ELF-1 (cell line): ENCODE measurements around the gene GPATCH1.
"Not testable (repeated sequence)": the region's sequence is repeated elsewhere in the genome, so short reads cannot be mapped to it uniquely, and the experiment has no call there.

Source experiments
- DNase-seq: peaks from one replicate; pipeline ENCODE4 v3.0.0-alpha.2; 2016; ENCODE audit warnings: low read depth, low spot score

The GPATCH1 gene

DNA sequence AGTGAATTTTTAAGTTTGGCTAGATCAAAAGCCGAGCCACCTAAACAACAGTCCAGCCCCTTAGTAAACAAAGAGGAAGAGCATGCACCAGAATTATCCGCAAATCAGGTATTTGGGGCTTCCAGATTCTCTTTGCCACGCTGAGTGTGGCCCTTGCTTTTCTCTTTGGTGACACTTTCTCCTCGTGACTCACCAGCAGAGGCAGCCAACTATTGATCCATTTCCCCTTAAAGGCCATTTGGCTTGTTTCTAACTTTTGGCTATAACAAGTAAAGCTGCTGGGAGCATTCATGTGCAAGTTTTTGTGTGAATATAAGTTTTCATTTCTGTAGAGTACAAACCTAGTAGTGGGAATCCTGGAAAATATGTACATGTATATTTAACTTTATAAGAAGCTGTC lies 33.3 kb downstream of the GPATCH1 start:
- DNase-seq = no peak

DNA sequence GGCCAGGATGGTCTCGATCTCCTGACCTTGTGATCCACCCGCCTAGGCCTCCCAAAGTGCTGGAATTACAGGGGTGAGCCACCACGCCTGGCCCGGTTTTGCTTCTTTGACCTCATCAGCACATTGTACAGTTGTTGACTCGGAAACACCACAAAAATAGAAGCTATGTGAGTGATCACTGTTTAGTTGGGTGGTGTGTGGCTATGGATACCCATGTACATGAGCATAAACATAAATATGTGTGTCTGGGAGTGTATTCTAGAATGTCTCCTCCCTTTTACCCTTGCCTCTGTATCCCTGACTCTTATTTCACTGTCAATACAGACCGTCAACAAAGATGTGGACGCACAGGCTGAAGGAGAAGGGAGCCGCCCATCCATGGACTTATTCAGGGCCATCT lies 36.5 kb downstream of the GPATCH1 start:
- DNase-seq = no peak

DNA sequence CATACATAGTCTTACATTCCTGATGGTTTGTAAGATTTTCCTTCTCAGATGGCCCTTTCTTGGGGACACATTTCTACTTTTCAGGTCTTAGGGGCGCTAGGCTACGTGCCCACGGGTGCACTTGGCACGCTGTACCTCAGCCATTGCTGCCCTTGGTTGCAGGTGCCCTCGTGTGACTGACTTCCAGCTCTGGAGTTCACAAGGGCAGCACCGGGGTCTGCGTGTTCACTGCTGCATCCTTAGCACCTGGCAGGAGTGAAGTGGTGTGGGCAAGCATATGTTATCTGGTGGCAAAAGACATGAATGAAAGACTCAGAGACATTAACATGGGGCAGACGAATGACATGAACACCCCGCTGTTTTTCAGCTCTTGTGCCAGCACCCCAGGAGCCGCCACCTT lies 37.7 kb downstream of the GPATCH1 start:
- DNase-seq = no peak

DNA sequence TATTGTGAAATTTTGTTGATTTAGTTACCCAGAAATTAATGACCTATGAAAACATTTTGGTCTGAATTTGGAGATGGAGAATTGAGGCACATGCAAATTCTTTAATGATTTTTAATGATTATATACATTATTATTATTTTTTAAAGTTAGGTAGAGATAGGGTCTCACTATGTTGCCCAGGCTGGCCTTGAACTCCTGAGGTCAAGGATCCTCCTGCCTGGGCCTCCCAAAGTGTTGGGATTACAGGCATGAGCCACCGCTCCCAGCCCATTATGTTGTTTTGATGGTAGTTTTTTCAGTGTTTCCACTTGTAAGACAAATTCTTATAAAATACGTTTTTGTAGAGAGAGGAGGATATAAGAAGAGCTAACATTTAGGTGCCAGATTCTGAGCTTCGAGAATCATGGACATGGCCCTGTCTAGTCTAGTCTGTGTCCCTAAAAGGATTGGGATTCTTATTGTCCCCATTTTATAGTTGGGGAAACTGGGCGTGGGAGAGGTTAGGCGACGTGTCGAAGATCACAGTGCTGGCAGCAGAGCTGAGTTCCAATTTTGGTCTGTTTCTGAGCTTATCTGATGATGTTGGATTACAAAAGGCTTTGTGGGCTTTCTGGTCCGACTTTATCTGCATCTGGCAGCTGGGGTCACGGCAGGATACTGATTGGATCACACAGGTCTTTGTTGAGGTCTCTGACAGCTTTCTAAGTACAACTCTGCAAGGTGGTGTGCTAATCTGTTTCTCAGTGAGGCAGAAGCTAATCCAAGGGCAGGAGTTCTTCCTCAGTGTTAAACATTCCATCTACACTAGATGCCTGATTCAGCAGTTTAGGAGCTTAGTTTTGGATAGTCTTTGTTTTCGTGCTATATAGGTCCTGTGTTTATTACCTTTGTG lies 43.5 kb downstream of the GPATCH1 start:
- DNase-seq = peak; percentile 72

DNA sequence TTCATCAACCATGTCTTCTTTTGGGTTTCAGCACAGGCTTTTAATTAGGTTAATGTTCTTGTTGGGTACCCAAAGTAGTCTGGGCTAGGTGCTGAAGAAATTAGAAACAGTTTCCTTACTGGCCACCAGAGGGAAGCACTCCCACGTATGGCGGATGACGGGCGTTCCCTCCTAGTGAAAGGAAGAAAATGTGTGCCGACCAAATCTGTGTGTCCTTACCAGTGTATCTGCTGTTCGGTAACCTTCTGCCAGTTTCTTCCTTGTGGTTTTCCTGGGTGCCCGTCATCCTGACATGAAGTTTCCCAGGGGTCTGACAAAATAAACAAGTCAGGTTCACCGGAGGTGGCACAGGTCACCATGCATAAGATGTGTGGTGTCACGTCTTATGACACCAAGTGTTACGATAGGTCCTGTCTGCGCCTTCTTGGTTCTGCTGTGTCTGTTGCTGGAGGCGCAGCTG lies 45.0 kb downstream of the GPATCH1 start:
- DNase-seq = peak; percentile 50

DNA sequence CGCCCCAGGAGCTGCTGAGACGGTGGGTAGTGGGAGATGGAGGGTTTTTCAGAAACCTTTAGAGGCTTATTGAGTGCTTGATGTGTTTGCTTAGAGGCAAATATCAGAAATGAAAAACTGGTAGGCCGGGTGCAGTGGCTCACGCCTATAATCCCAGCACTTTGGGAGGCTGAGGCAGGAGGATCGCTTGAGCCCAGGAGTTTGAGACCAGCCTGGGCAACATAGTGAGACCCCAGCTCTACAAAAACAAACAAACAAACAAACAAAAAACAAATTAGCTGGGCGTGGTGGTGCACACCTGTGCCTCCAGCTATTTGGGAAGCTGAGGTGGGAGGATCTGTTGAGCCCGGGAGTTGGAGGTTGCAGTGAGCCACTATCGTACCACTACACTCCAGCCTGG lies 45.7 kb downstream of the GPATCH1 start:
- DNase-seq = not testable (repeated sequence)

DNA sequence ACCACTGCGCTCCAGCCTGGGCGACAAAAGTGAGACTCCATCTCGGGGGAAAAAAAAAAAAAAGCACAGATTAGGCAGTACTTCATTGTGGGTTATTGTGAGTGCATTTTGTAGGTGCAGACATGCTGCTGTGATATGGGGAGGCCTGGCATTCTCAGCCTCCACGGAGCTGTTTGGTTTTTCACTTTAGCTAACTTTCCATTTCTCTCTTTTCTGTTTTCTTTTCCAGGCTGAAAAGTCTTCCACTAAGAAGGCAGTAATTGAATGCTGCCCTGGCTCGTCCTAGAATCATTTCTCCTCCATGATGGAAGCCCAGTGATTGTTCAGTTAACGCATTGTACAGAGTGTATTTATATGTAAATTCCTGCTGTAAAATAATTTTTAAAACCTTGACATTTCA lies 48.9 kb downstream of the GPATCH1 start:
- DNase-seq = no peak

DNA sequence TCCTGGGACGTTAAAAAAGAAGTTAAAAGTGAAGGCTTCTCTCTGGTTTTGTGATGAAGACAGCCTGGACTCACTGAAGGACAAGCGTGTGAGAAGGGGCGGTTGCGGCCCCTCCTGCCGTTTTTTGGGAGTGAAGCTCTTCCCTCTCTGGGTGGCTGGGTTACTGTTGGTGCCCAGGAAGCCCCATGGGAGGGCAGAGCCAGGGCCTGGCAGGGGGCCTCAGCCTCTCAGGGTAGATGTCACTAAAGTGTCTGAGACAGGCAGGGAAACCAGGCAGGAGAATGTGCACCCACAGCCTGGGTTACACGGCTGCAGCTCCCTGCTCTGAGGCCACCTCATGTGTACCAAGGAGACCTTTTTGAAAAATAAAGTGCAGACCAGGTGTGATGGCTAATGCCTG lies 49.5 kb downstream of the GPATCH1 start:
- no peak for DNase-seq

DNA sequence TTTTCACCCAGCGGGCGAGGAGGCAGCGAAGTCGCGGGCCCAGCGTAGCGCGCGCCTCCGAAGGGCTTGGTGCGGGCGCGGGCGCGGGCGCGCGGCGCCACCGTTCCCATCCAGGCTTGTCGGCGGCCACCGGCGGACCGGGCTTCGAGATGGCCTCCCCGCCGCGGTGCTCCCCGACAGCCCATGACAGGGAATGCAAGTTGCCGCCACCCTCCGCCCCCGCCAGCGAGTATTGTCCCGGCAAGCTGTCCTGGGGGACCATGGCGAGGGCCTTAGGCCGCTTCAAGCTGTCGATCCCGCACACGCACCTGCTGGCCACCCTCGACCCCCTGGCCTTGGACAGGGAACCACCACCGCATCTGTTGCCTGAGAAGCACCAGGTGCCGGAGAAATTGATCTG lies 51.0 kb downstream of the GPATCH1 start, which contains the start of gene WDR88:
Gene WDR88, plus strand, starts transcription at position 94 of the 400 bp plus-strand sequence. Its CDS starts 56 bp downstream, at position 150.
- DNase-seq = no peak

DNA sequence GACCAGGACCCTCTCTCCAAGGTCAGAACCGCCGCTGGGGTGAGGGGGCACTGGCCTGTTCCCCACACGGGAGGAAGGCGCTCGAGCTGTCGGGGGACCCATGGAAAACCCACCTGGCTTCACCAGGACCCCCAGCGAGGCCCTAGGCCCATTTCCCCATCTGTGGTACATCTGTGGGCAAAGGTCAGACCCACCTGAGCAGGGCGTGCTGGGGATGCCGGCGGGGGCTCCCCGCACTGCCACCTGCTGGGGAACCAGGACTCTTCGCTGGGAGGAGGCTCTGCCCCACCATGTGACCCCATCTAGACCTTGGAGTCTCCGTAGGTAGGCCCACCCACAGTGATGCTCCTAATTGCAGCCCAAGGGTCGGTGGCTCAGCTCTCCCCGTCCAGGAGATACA lies 51.4 kb downstream of the GPATCH1 start:
- DNase-seq = peak; percentile 51

DNA sequence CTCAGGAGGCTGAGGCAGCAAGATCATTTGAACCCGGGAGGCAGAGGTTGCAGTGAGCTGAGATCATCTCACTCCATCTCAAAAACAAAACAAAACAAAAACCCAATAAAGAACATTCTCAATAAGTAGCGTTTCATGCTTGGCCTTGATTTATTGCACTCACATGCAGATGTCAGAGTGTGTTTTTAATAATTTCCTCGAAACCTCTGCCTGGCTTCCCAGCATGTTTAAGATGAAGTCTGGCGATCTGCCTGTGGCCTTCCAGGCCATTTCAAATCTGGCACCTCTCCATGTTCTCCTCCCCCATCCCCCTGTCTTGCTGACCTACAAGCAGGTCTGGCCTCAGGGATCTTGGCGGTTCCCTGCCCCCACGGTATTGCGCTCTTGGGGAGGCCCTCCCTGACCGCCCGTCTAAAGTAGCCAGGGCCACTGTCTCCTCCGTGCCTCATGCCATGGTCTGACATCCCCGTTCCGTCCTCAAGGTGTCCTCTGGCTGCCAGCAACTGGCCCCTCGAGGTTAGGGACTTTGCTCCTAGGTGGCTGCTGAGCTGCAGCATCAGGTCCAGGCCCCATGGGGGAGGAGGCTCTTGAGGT lies 52.6 kb downstream of the GPATCH1 start:
- DNase-seq = peak; percentile 58

DNA sequence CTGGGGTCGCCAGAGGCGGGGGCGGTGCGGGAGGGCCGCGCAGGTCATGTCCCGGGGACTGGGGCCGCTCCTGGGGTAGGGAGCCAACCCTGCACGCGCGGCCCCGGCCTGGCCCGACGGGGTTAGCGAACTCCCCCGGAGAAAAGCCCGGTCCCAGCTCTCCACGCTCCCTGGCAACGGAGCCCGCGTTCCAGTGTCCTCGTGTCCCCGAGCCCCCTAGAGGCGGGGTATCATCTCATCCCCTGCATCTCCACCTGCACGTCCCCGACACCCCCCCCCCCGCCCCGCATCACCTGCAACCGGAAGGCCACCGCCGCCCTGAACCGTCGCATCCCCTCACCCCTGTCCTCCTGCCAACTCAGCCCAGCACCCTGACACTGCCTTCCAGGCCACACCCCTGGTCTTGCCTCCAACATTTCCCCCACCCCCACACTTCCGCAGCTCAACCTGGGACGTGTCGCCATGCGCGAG lies 53.6 kb downstream of the GPATCH1 start:
- no peak for DNase-seq

DNA sequence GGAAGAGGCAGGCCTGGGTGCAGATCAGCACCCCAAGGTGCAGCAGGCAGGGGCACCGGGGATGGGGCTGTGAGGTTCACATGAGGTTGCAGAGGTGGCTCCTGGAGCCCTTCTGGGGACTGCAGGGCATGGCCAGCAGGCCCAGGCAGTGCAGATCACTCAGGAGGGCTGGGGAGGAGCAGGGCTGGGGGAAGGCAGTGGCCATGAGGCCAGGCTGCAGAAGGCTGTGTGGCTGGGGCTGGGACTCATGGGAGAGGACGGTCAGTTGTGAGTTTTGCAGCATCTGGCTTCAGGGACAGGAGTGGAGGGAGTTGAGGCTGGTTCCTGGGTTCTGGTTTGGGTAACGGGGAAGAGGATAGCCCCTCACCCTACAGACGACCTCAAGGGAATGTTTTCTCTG lies 58.2 kb downstream of the GPATCH1 start:
- DNase-seq = no peak

DNA sequence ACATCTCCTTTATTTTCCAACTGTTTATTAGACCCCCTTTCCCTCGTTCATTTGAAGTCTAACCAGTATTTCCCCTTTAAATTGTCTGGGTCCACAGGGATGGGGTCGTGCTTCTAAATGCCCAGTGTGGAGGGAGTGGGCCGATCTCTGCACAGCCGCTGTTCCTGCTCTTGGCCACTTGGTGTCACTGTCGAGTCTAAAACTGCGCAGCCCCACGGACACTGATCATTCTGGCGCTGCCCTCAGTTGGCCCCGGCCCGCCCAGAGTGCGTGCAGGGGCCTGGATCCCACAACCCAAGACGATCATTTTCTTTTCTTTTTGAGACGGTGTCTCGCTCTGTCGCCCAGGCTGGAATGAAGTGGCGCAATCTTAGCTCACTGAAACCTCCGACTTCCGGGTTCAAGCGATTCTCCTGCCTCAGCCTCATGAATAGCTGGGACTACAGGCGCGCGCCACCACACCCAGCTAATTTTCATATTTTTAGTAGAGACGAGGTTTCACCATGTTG lies 63.0 kb downstream of the GPATCH1 start:
- DNase-seq = peak; percentile 87

DNA sequence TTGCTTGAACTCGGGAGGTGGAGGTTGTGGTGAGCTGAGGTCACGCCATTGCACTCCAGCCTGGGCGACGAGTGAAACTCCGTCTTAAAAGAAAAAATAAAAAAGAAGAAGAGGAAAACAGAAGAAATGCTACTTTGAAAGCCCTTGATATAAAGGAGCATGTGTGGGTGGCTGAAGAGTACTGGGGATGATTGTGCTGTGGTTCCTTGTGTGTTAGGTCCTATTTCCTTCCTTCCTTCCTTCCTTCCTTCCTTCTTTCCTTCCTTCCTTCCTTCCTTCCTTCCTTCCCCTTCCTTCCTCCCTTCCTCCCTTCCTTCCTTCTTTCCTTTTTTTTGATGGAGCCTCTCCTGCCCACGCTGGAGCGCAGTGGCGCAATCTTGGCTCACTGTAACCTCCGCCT lies 65.2 kb downstream of the GPATCH1 start:
- DNase-seq = no peak

DNA sequence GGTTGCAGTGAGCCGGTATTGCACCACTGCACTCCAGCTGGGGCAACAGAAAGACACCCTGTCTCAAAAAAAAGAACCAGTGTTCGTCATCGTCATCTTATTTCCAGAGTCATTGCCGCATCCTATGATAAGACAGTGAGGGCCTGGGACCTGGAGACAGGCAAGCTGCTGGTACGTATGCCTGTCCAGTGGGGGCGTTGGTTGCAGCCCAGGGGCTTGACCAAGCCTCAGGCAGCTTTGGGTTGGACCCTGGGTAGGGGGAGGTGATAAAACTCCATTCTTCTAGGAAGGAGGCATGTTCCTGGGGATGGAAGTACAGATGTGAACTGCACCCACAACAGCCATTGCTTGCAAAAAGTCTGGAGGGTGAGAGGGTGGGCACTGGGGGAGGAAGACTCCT lies 66.6 kb downstream of the GPATCH1 start:
- DNase-seq = no peak

DNA sequence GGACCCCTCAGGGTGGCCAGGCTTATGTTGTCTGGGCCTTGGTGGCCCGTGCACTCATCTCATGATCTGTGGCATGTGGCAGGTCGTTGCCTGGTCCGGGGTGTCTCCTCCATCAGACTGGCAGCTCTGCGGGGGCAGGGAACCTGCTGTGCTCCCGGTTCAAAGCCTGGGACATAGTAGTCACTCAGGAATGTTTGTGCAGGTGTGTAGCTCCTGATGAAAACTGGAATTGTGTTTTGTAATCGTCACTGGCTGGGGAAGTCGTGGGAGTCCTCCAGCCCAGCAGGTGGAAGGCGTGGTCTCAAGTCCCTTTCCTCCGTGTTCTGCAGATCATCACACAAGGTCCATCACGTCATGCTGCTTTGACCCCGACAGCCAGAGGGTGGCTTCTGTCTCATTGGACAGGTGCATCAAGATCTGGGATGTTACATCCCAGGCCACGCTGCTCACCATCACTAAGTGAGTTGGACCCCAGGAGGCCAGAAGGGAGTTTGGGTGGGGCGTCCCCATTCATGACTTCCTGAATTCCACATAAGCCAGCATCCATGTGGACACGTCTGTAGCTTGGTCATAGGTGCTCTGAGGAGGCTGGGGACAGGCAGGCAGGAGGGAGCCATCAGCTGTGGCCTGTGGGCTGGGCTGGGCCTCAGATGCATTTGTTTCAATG lies 70.0 kb downstream of the GPATCH1 start:
- DNase-seq = no peak

DNA sequence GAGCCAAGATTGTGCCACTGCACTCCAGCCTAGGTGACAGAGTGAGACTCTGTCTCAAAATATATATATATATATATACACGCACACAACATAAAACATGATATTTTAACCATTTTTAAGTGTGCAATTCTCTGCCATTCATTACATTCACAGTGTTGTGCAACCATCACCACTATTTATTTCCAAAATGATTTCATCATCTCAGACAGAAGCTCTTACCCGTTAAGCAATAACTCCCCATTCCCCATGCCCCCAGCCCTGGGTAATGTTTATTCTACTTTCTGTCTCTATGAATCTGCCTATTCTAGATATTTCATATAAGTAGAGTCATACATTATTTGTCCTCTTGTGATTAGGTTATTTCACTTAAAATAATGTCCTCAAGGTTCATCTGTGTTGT lies 71.2 kb downstream of the GPATCH1 start:
- DNase-seq = no peak

DNA sequence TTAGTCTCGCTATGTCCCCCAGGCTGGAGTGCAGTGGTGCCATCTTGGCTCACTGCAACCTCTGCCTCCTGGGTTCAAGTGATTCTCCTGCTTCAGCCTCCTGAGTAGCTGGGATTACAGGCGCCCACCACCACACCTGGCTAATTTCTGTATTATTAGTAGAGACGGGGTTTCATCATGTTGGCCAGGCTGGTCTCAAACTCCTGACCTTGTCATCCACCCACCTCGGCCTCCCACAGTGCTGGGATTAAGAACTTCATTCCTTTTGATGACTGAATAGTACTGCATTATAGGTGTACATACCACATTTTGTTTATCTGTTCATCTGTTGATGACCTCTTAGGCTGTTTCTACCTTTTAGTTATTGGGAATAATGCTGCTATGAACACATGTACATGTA lies 71.6 kb downstream of the GPATCH1 start:
- DNase-seq = not testable (repeated sequence)

DNA sequence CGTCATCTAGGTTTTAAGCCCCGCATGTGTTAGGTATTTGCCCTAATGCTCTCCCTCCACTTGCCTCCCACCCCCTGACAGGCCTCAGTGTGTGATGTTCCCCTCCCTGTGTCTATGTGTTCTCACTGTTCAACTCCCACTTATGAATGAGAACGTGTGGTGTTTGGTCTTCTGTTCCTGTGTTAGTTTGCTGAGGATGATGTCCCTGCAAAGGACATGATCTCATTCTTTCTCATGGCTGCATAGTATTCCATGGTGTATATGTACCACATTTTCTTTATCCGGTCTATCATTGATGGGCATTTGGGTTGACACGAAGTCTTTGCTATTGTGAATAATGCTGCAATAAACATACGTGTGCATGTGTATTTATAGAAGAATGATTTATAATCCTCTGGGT lies 73.3 kb downstream of the GPATCH1 start:
- DNase-seq = not testable (repeated sequence)

DNA sequence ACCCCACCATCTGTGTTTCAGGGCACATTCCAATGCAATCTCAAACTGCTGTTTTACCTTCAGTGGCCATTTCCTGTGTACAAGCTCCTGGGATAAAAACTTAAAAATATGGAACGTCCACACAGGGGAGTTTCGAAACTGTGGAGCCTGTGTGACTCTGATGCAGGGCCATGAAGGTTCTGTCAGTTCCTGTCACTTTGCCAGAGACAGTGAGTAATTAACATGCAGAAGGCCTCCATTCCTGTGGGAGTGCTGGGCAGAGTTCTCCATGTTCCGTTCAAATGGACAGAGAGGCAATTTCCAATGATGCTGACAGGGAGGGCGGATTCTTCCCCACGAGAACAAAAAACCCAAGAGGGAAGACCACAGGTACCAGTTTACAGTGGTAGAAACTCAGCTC lies 75.4 kb downstream of the GPATCH1 start:
- DNase-seq = no peak

DNA sequence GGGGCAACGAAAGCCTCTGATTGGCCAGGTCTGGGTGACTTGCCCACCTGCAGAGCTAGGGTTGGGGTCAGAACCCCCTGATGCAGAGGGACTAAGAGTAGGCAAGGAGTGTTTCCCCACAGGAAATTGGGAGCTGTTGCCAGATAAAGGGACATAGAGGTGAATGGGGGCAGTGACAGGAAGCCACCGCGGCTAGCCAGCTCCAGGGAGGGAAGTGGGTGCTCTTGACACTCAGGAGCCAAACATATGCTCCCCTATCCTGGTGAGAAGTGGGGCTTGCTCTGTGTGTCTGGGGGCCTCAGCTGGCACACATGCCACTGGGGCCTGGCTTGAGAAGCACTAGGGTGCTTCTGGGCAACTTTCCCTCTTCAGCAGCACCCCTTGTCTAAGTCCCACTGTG lies 76.9 kb downstream of the GPATCH1 start:
- no peak for DNase-seq
